Measurements from ENCODE around the gene TSHZ2.

The TSHZ2 gene

GRCh38 chr20:52972190-52972937, at the start of gene TSHZ2:
Gene TSHZ2 (plus strand): TSS chr20:52972358. CDS start chr20:52973294, 936 bp downstream.
- DNase-seq: peak; percentile 38 to 78 (median 67)

- DNase-seq: no peak
These were observed 49.7 kb upstream of the TSHZ2 start for GRCh38 chr20:52922436-52922835.

- no peak for DNase-seq
These were observed 48.8 kb upstream of the TSHZ2 start for GRCh38 chr20:52923123-52923937.

GRCh38 chr20:52924411-52925271, 47.5 kb upstream of the TSHZ2 start:
- no peak for DNase-seq

- DNase-seq: no peak
These were observed 45.7 kb upstream of the TSHZ2 start for GRCh38 chr20:52926505-52926904.

- DNase-seq: no peak
These were observed 38.3 kb upstream of the TSHZ2 start for GRCh38 chr20:52933867-52934266.

GRCh38 chr20:52936351-52937340, 35.5 kb upstream of the TSHZ2 start:
- no peak for DNase-seq

- DNase-seq: no peak
These were observed 34.5 kb upstream of the TSHZ2 start for GRCh38 chr20:52937591-52938100.

- no peak for DNase-seq
These were observed 33.0 kb upstream of the TSHZ2 start for GRCh38 chr20:52939141-52939540.

- peak in 1 of 3 experiments; percentile 18 for DNase-seq
These were observed 30.4 kb upstream of the TSHZ2 start for GRCh38 chr20:52941808-52942207.

- DNase-seq: no peak
These were observed 28.8 kb upstream of the TSHZ2 start for GRCh38 chr20:52943185-52943841.

- DNase-seq: no peak
These were observed 26.9 kb upstream of the TSHZ2 start for GRCh38 chr20:52945268-52945667.

GRCh38 chr20:52945862-52946522, 26.2 kb upstream of the TSHZ2 start:
- DNase-seq: peak in 1 of 3 experiments; percentile 88

- DNase-seq: no peak
These were observed 23.7 kb upstream of the TSHZ2 start for GRCh38 chr20:52948491-52948890.

- no peak for DNase-seq
These were observed 19.1 kb upstream of the TSHZ2 start for GRCh38 chr20:52953020-52953419.

GRCh38 chr20:52954849-52955248, 17.3 kb upstream of the TSHZ2 start:
- DNase-seq: no peak

GRCh38 chr20:52958211-52958610, 13.9 kb upstream of the TSHZ2 start:
- DNase-seq: no peak

GRCh38 chr20:52959125-52959524, 13.0 kb upstream of the TSHZ2 start:
- DNase-seq: peak; percentile 80 to 95 (median 87)

GRCh38 chr20:52962183-52962582, 10.0 kb upstream of the TSHZ2 start:
- DNase-seq: no peak

- no peak for DNase-seq
These were observed 9.0 kb upstream of the TSHZ2 start for GRCh38 chr20:52963131-52963530.
